SK-N-SH (cell line): ENCODE data around the gene ATXN7L2. TPM values are rescaled to one million over a fixed set of nuclear protein-coding genes. Genes with fewer than 3 reads are reported as not detected.

Experiments used
- CTCF ChIA-PET: fragments of 300-600, 350-600 bp; formaldehyde crosslinking; extraction: SDS; loops from one replicate; lab custom pipeline; 2021; lab: Yijun Ruan, JAX
- POLR2A ChIA-PET: fragments of 350-600 bp; sonication (Branson Sonifier 250); formaldehyde crosslinking; extraction: SDS; loops from one replicate; lab custom pipeline; 2020; ENCODE audit warnings: antibody characterized with exemption, inconsistent platforms; lab: Yijun Ruan, JAX
- DNase-seq: peaks from one replicate; pipeline ENCODE4 v3.0.0; 2012
- H2AFZ ChIP-seq: fragments of 200-600 bp; sonication (generic); 2 replicates; pipeline ENCODE4 v1.8.1; 2016; ENCODE audit warnings: antibody characterized with exemption, mild to moderate bottlenecking, low read depth
- H3F3A ChIP-seq: fragments of 200-600 bp; sonication (generic); replicated peaks from 2 replicates; pipeline ENCODE3; 2016; ENCODE audit warnings: antibody characterized with exemption, mild to moderate bottlenecking; ENCODE audit not compliant: insufficient read depth
- H3K27ac ChIP-seq, 2 experiments: fragments of 200-500 bp in 1 of 2; fragments of 200-600 bp in 1 of 2; sonication (Bioruptor generic) in 1 of 2; sonication (generic), shearing (Covaris generic) in 1 of 2; 2 replicates each; pipeline versions ENCODE4 v1.5.1 to v1.6.1; 2014 to 2016; ENCODE audit warnings: low read depth in 2 of 2, inconsistent platforms in 1 of 2, low read length in 1 of 2, mild to moderate bottlenecking in 1 of 2, mixed read lengths in 1 of 2
- H3K27me3 ChIP-seq: fragments of 200-600 bp; sonication (generic), shearing (Covaris generic); 2 replicates; pipeline ENCODE4 v1.6.1; 2016; ENCODE audit warnings: mixed run types; ENCODE audit not compliant: insufficient read depth
- H3K36me3 ChIP-seq, 2 experiments: fragments of 200-500 bp in 1 of 2; fragments of 200-600 bp in 1 of 2; sonication (Bioruptor generic) in 1 of 2; sonication (generic) in 1 of 2; replicated peaks in 1 of 2; 2 replicates each; pipeline versions ENCODE3 to v1.5.1; 2014 to 2016; ENCODE audit warnings: low read length in 1 of 2, mild to moderate bottlenecking in 1 of 2; ENCODE audit not compliant: insufficient read depth in 2 of 2, control insufficient read depth in 1 of 2
- H3K4me1 ChIP-seq, 2 experiments: fragments of 200-500 bp in 1 of 2; fragments of 200-600 bp in 1 of 2; sonication (Bioruptor generic) in 1 of 2; sonication (generic), shearing (Covaris generic) in 1 of 2; 2 replicates each; pipeline versions ENCODE4 v1.5.1 to v1.6.1; 2014 to 2016; ENCODE audit warnings: low read depth in 1 of 2, low read length in 1 of 2, mixed run types in 1 of 2; ENCODE audit not compliant: insufficient read depth in 2 of 2, control insufficient read depth in 1 of 2
- H3K4me2 ChIP-seq: fragments of 200-600 bp; sonication (generic), shearing (Covaris generic); 2 replicates; pipeline ENCODE4 v1.6.1; 2017; ENCODE audit warnings: mixed run types
- H3K4me3 ChIP-seq, 2 experiments: fragments of 200-500 bp in 1 of 2; fragments of 200-600 bp in 1 of 2; sonication (Bioruptor generic) in 1 of 2; sonication (generic), shearing (Covaris generic) in 1 of 2; 2 replicates each; pipeline versions ENCODE4 v1.5.1 to v1.8.1; 2014 to 2016; ENCODE audit warnings: low read depth in 2 of 2, inconsistent platforms in 1 of 2, low read length in 1 of 2, mild to moderate bottlenecking in 1 of 2, mixed read lengths in 1 of 2, moderate library complexity in 1 of 2
- H3K79me2 ChIP-seq: fragments of 200-600 bp; sonication (generic); 2 replicates; pipeline ENCODE4 v1.8.1; 2017; ENCODE audit warnings: mild to moderate bottlenecking; ENCODE audit not compliant: insufficient read depth
- H3K9ac ChIP-seq: fragments of 200-600 bp; sonication (generic); 2 replicates; pipeline ENCODE4 v1.6.1; 2017; ENCODE audit warnings: mixed run types
- H3K9me2 ChIP-seq: fragments of 200-600 bp; sonication (generic); 2 replicates; pipeline ENCODE4 v1.6.1; 2017; ENCODE audit warnings: mixed run types
- H3K9me3 ChIP-seq: fragments of 200-600 bp; sonication (generic); 2 replicates; pipeline ENCODE4 v1.6.1; 2017; ENCODE audit warnings: mixed run types, mild to moderate bottlenecking, moderate library complexity
- H4K20me1 ChIP-seq: fragments of 200-600 bp; sonication (generic); 2 replicates; pipeline ENCODE4 v1.6.1; 2017; ENCODE audit warnings: mild to moderate bottlenecking, mixed run types; ENCODE audit not compliant: insufficient read depth
- CHD2 ChIP-seq: fragments of 150-350 bp; IDR thresholded peaks from 2 replicates; pipeline ENCODE4 v1.6.1; 2018; ENCODE audit warnings: low read length; ENCODE audit not compliant: partially characterized antibody
- CTCF ChIP-seq: fragments of 200-600 bp; sonication (generic); IDR thresholded peaks from 2 replicates; pipeline ENCODE4 v1.6.1; 2017; ENCODE audit warnings: antibody characterized with exemption, mild to moderate bottlenecking, moderate library complexity
- EP300 ChIP-seq, 2 experiments: IDR thresholded peaks; 2 replicates each; pipeline versions ENCODE4 v1.4.0 to v1.6.1; 2012; ENCODE audit warnings: borderline replicate concordance in 1 of 2, low read depth in 1 of 2, low read length in 1 of 2
- FOSL2 ChIP-seq: IDR thresholded peaks from 2 replicates; pipeline ENCODE4 v1.4.0; 2012; ENCODE audit warnings: low read depth, mild to moderate bottlenecking, moderate library complexity, borderline replicate concordance
- FOXM1 ChIP-seq: IDR thresholded peaks from 2 replicates; pipeline ENCODE4 v1.4.0; 2012; ENCODE audit warnings: low read depth, mild to moderate bottlenecking
- MAX ChIP-seq: IDR thresholded peaks from 2 replicates; pipeline ENCODE4 v1.4.0; 2012; ENCODE audit warnings: low read depth
- MEF2A ChIP-seq: IDR thresholded peaks from 2 replicates; pipeline ENCODE4 v1.4.0; 2012; ENCODE audit warnings: low read depth, borderline replicate concordance
- MXI1 ChIP-seq: IDR thresholded peaks from 2 replicates; pipeline ENCODE4 v1.6.1; 2012; ENCODE audit warnings: mild to moderate bottlenecking, low read depth, low read length, improper control_type of control experiment
- POLR2AphosphoS5 ChIP-seq: IDR thresholded peaks from 2 replicates; pipeline ENCODE4 v1.6.1; 2012; ENCODE audit warnings: low read depth, low read length
- RAD21 ChIP-seq: IDR thresholded peaks from 2 replicates; pipeline ENCODE4 v1.6.1; 2012; ENCODE audit warnings: mild to moderate bottlenecking, low read length
- REST ChIP-seq: IDR thresholded peaks from 2 replicates; pipeline ENCODE4 v1.6.1; 2012; ENCODE audit warnings: mild to moderate bottlenecking, low read depth, low read length, moderate library complexity
- SMC3 ChIP-seq: IDR thresholded peaks from 2 replicates; pipeline ENCODE4 v1.6.1; 2012; ENCODE audit warnings: low read depth, low read length, improper control_type of control experiment
- TAF1 ChIP-seq: IDR thresholded peaks from 2 replicates; pipeline ENCODE4 v1.6.1; 2012; ENCODE audit warnings: low read depth, mild to moderate bottlenecking, low read length, moderate library complexity, borderline replicate concordance
- TCF12 ChIP-seq: IDR thresholded peaks from 2 replicates; pipeline ENCODE4 v1.4.0; 2012
- YY1 ChIP-seq: IDR thresholded peaks from 2 replicates; pipeline ENCODE4 v1.4.0; 2012; ENCODE audit warnings: low read depth, mild to moderate bottlenecking
- ZBTB33 ChIP-seq: IDR thresholded peaks from 2 replicates; pipeline ENCODE4 v1.4.0; 2012; ENCODE audit warnings: low read depth, borderline replicate concordance
- WGBS: methylation state at CpG from one replicate; pipeline ENCODE4 v1.1.6; 2017; ENCODE audit warnings: low lambda C conversion rate; 5-methylcytosine and 5-hydroxymethylcytosine counted together
- polyA plus RNA-seq, 3 experiments: library from polyadenylated mRNA; depleted of rRNA; stranded (reverse); fragments of >200 nt; gene quantifications; 2 replicates each; pipeline ENCODE4 v1.2.3, GENCODE V29; 2012

ATXN7L2 gene
- polyA plus RNA-seq, 1 of the 3 experiments (the other 2 are of a cell fraction), result 4.0 TPM

- H3K4me2 ChIP-seq, result no peak overlapping the region
- H3K4me3 ChIP-seq, result no peak overlapping the region
- no peaks in the 10 kb centered on the region for H3F3A ChIP-seq
- WGBS, result 76% methylated on average over 2 of the region's 2 CpGs
- ChIA-PET POLR2A (no interaction called here), CTCF (interaction anchor here (1.7 to 40.2 kb wide), 3 partner anchors 14 to 24 kb away, joined by 9 to 1710 read pairs (median 238); partner anchors contain the start of genes ATXN7L2, CYB561D1 and GPR61)
- TF ChIP-seq EP300 (IDR thresholded peaks at IDR 0.05; ENCODE audit: borderline replicate concordance in 1 of 2, low read depth in 1 of 2, low read length in 1 of 2), result no peak
- TF ChIP-seq MEF2A, result no peak
- TF ChIP-seq FOXM1, result no peak
- TF ChIP-seq POLR2AphosphoS5, result no peak
- TF ChIP-seq CTCF, result no peak
- H3K9me3 ChIP-seq, result no peaks in the 10 kb centered on the region
- no peaks in the 10 kb centered on the region for H4K20me1 ChIP-seq
- no peaks in the 10 kb centered on the region; the same call in 1 of the 2 replicates for H3K27me3 ChIP-seq
- H3K36me3 ChIP-seq, result no peaks in the 10 kb centered on the region
- no peak overlapping the region for H2AFZ ChIP-seq
- H3K4me1 ChIP-seq, result peaks cover 0 to 19% of the 10 kb centered on the region in 2 experiments; a peak in 1 of 4 replicates
- no peaks in the 10 kb centered on the region for H3K79me2 ChIP-seq
- H3K9ac ChIP-seq, result no peak overlapping the region
- no peak for DNase-seq
- H3K9me2 ChIP-seq, result no peaks in the 10 kb centered on the region
- H3K27ac ChIP-seq, result no peak overlapping the region
Observed at GRCh38 chr1:109513110-109513710, 29.5 kb downstream of the ATXN7L2 start.

GRCh38 chr1:109514846-109515245, 31.1 kb downstream of the ATXN7L2 start:
- POLR2A ChIA-PET, result interaction anchor here (0.6 kb wide), 1 partner anchor 857 kb away, joined by 4 read pairs; no protein-coding TSS in a partner anchor
- H3K27me3 ChIP-seq, result no peaks in the 10 kb centered on the region; the same call in 1 of the 2 replicates
- H3K27ac ChIP-seq, result no peak overlapping the region
- no peaks in the 10 kb centered on the region for H3K79me2 ChIP-seq
- H2AFZ ChIP-seq, result no peak overlapping the region
- no peaks in the 10 kb centered on the region for H3K9me3 ChIP-seq
- TF ChIP-seq SMC3 (no peak), TCF12 (no peak), MAX (no peak), RAD21 (no peak), REST (no peak), MXI1 (no peak), ZBTB33 (no peak), YY1 (no peak), FOSL2 (no peak), CHD2 (no peak), TAF1 (no peak), CTCF (no peak)
- no peak overlapping the region for H3K4me3 ChIP-seq
- no peak overlapping the region for H3K9ac ChIP-seq
- no peak for DNase-seq
- no peaks in the 10 kb centered on the region for H3K36me3 ChIP-seq
- peaks cover 0 to 14% of the 10 kb centered on the region in 2 experiments; a peak in 1 of 4 replicates for H3K4me1 ChIP-seq
- CTCF ChIA-PET, result interaction anchor here (1.5 to 40.2 kb wide), 4 partner anchors 16 to 24 kb away, joined by 7 to 1710 read pairs (median 12); partner anchors contain the start of genes CYB561D1 and GPR61
- H3K9me2 ChIP-seq, result no peaks in the 10 kb centered on the region
- H3F3A ChIP-seq, result no peaks in the 10 kb centered on the region
- no peak overlapping the region for H3K4me2 ChIP-seq
- no peaks in the 10 kb centered on the region for H4K20me1 ChIP-seq
- WGBS, result 72% methylated on average over 3 of the region's 3 CpGs
